Measurements from ENCODE around the gene GP9. TPM values are rescaled to one million over a fixed set of nuclear protein-coding genes. Genes with fewer than 3 reads are reported as not detected.
A peak's percentile ranks its signal among the peaks of the same experiment; 100 is the strongest.

Gene GP9
- total RNA-seq, 1 experiment from 2014 or later: not detected

DNA sequence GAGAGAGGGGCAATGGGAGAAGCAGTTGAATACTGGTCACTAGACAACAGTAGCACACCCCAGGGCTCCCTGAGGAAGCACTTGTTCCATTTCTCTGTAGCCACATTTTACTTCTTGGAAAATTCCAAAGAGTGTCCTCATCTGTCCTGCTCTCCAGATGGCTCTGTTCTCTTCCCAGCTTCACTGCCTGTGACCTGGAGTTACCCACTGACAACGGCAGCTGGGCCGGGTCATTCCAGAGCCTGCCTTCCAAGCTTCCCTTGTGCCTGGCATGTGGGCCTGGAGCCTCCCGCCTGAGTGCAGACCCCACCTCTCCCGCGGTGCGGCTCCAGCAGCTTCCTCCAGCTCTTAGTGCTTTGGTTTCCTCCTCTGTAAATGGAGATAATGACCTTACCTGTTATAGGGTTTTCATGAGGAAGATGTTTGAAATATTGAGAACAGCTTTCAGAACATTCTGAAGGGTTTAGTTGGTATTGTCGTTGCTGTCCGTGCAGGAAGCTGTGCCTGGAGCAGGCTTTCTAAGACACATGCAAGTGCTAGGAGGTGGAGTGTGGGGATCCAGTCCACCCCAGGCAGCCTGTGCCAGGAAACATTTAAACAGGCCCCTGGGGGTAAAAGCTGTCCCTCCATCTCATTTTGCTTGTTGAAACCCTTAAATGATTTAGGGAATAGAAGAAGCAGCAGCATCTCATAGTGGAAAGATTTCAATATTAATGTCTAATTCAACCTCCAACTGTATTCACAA lies 34.7 kb upstream of the GP9 start:
- no peak for DNase-seq (ENCODE audit: low read depth, low spot score)
- in situ Hi-C loops (cut with HindIII; ENCODE audit: low pct_unique_long_range_greater_than_20kb, low sequenced_read_pairs): no loop called here

DNA sequence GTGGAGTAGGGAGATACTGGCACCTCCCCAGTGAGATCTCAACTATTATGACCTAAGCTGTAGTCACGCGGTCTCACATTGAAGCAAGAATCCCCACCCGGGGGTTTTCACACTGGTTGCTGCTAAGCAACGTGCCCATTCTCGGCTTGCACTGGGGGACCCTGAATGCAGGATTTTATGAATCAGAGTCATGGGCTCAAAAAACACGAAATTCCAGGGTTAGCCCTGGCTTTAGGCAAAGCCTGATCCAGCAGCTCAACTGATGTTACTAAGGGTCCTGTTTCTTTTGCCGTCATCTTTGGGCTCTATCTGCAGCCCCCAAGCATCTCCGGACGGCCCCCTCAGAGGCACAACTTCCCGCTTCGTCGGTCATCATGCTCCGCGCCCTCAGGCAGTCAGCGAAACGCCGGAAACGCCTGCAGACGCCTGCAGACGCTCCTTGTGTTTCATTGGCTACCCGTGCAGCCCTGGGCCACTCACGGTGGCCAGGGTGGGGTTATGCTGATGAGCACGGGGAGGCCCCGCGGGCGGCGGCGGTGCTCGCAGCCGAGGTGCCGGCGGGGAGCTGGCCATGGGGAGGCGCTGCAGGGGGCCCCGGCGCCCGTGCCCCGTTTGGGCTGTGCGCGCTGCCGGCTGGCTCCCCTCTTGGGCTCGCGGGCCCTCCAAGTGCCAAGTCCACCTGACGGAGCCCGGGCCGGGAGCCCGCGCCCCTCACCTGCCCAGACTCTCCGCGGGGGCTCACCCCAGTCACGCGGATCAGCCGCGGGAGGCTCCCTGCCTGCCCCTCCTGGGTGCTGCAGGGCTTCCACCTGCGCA lies 33.6 kb upstream of the GP9 start:
- peak; percentile 72 for DNase-seq (ENCODE audit: low read depth, low spot score)
- in situ Hi-C loops (cut with HindIII; ENCODE audit: low pct_unique_long_range_greater_than_20kb, low sequenced_read_pairs): no loop called here

DNA sequence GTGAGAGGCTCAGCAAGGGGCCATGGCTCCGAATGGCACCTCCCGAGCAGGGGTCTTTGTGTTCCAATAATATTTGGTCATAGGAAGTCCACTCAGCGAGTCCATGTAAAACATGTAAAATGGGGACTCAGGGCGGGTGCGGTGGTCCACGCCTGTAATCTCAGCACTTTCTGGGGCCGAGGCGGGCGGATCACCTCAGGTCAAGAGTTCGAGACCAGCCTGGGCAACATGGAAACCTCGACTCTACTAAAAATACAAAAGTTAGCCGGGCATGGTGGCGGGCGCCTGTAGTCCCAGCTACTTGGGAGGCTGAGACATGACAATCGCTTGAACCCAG lies 33.1 kb upstream of the GP9 start:
- in situ Hi-C loops (cut with HindIII; ENCODE audit: low pct_unique_long_range_greater_than_20kb, low sequenced_read_pairs): no loop called here
- no peak for DNase-seq (ENCODE audit: low read depth, low spot score)

DNA sequence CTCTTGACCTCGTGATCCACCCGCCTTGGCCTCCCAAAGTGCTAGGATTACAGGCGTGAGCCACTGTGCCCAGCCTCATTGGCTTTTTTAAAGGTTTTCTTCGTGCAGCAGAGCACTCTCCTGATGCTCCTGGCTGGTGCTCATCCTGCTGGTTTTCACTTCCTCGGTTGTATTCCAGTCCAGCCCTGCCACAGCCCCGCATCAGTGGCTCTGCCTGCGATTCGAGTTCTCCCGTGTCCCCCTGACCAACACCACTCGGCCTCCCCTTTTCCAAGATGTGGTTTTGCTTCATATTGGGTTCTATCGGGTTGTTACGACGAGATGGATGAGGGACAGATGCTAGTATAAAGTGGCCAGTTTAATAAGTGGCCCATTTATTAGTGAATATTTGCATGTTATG lies 31.7 kb upstream of the GP9 start:
- in situ Hi-C loops (cut with HindIII; ENCODE audit: low pct_unique_long_range_greater_than_20kb, low sequenced_read_pairs): no loop called here

DNA sequence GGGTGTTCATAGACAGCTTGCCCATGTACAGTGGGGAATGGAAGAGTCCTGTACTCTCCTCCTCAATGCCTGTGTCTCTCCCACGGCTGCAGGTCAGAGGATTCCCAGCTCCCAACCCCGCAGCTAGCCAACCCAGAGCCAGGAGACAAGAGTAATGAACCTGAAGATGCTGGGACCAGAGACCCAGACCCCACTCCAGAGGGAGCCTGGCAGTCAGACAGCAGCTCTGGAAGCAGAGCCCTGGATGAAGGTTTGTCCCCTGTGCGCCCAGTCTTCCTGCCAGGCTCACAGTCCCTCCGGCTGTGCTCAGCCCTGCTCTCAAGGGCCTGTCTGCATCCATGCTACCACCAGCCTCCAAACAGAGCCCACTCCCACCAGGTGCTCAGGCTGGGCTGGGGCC lies 30.0 kb upstream of the GP9 start:
- DNase-seq (ENCODE audit: low read depth, low spot score): no peak
- in situ Hi-C loops (cut with HindIII; ENCODE audit: low pct_unique_long_range_greater_than_20kb, low sequenced_read_pairs): no loop called here

More for the DNA sequence above, 31.7 kb upstream of the GP9 start:
- no peak for DNase-seq (ENCODE audit: low read depth, low spot score)

DNA sequence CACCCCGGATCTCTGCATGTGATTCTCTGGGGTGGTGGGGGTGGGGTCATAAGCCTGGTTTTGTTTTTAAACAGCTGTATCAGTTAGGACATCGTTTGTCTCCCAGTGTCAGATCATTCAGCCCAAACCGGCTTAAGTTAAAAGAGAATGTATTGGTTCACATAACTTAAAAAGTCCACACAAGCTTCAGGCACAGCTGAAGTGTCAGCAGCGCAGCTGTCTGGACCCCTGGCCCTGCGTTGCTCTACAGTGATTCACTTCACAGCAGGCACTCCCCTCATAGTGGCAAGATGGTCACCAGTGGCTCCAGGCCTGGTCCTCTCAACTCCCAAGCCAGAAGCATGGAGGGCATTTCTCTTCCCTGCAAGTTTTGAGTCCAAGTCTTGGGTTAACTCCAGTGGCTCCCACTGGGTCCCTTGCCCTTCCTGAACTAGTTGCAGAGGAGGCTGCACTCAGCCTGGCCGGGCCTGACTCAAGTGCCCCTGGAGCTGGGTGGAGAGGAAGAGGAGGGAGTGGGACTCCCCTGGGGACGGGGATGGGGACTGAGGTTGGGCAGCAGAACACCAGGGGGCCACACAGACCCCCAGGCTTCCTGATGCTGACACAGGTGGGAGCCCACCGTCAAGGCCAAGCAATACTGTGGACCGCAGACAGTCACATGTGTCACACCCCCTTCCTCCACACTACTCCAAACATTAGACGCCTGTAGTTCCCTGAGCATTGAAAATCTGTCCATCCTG lies 28.9 kb upstream of the GP9 start:
- no peak for DNase-seq (ENCODE audit: low read depth, low spot score)
- in situ Hi-C loops (cut with HindIII; ENCODE audit: low pct_unique_long_range_greater_than_20kb, low sequenced_read_pairs): no loop called here

DNA sequence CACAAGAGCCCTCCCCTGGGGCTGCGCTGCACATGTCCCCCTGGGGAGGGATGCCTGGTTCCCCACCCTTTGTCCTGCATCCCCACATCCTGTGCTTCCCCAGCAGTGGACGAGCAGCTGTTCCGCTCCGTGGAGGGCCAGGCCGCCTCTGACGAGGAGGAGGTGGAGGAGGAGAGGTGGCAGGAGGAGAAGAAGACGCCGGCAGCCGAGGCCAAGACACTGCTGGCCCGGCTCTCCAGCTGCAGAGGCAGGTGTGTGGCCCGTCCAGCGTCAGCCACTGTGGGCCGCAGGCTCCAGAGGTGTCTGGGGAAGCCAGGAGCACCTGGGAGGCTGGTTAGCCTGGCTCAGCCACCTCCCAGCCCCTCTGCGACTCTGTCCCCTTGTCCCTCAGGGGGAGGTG lies 27.9 kb upstream of the GP9 start:
- in situ Hi-C loops (cut with HindIII; ENCODE audit: low pct_unique_long_range_greater_than_20kb, low sequenced_read_pairs): no loop called here
- no peak for DNase-seq (ENCODE audit: low read depth, low spot score)

DNA sequence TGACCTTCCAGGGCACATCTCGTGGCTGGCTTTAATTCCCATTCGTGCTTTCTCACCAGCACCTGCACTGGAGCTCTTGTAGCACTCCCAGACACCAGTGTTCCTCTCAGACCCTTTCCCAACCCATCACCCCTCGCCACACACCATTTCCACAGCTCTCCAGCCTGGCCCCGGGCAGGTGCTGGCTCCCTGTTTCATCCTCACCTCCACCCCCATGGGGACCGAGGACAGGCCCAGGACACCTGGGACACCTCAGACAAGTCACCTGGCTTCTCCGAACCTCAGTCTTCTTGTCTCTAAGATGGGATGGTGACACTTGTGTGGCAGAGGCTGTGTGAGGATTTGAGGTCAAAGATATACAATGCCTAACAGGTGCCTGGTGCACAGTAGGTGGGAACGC lies 27.4 kb upstream of the GP9 start:
- DNase-seq (ENCODE audit: low read depth, low spot score): no peak
- in situ Hi-C loops (cut with HindIII; ENCODE audit: low pct_unique_long_range_greater_than_20kb, low sequenced_read_pairs): no loop called here

DNA sequence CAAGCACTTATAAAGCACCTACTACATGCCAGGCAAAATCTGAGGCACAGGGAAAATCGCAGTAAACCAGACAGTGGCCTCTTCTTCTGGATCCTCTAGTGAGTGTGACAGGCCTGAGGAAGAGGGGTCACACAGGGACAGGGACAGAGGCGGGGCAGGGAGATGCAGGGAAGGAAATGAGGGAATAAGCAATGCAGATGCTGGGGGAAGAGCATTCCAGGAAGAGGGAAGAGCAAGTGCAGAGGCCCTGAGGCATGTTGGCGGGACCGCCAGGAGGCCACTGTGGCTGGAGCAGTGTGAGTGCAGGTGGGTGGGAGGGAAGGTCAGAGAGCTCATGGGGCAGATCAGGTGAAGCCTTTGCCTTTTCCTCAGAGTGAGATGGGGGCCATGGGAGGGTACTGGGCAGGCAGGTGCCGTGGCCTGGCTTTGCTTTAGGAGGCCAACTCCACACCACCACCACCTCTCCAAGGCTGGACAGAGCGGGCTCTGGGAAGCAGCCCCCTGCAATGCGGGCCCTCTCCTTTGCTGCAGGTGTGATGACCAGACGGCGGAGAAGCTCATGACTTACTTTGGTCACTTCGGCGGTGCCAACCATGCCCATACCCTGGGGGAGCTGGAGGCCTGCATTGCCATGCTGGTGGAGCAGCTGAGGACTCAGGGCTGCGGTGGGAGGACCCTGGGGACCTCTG lies 26.8 kb upstream of the GP9 start:
- in situ Hi-C loops (cut with HindIII; ENCODE audit: low pct_unique_long_range_greater_than_20kb, low sequenced_read_pairs): no loop called here
- DNase-seq (ENCODE audit: low read depth, low spot score): no peak

DNA sequence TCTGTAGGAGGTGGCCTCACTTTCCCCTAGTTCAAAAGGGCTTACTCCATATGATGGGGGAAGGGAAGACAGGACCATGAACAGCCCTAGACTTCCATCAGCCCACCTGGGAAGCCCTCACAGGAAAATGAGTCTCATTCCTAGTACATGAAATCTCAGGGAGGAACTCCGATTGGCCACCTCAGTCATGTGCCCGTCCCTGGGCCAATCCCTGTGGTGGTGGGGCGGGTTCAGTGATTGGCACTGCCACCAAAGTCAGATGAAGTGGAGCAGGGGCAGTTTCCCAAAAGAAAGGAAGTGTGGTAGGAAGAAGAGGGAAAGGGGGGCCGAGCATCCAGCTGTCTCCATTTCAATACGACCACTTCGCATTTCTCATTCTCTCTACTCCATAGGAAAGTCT lies 25.9 kb upstream of the GP9 start:
- peak; percentile 37 for DNase-seq (ENCODE audit: low read depth, low spot score)
- in situ Hi-C loops (cut with HindIII; ENCODE audit: low pct_unique_long_range_greater_than_20kb, low sequenced_read_pairs): no loop called here

DNA sequence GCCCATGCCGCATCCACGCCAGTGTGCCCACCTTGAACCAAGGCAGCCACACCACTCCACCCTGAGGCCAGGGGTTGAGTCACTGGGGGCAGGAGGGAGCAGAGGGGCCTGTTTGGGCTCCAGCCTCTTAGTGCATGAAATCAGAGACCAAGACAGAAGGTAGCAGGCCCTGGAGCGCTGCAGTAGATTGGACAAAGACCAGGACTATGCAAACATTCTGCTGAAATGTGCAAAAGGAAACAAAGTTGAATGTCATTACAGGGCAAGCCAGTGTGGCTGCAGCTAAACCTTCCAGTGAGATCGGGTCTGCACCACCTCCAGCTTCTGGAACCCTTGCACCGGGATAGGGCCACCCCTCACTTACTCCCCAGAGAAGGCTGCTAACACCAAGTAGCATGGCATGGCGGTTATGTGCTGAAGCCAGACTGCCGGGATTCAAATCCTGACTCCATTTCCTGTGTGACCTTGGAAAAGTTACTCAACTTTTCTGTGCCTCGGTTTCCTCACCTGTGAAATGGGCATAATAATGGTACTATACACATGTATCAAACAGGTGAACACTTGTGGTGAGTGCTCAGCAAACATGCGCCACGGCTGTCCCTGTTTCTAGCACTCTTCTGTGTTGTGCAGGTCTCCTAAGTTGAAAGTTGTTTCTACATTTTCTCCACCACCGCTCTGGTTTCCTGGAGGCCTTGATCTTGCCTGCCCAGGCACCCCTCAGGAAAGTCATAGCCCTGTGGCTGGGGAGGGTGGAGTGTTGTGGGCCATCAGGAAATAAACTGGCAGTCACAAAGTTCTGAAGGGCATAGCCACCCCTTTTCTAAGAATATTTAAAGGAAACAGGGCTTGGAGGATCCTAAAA lies 25.0 kb upstream of the GP9 start:
- in situ Hi-C loops (cut with HindIII; ENCODE audit: low pct_unique_long_range_greater_than_20kb, low sequenced_read_pairs): no loop called here
- no peak for DNase-seq (ENCODE audit: low read depth, low spot score)

DNA sequence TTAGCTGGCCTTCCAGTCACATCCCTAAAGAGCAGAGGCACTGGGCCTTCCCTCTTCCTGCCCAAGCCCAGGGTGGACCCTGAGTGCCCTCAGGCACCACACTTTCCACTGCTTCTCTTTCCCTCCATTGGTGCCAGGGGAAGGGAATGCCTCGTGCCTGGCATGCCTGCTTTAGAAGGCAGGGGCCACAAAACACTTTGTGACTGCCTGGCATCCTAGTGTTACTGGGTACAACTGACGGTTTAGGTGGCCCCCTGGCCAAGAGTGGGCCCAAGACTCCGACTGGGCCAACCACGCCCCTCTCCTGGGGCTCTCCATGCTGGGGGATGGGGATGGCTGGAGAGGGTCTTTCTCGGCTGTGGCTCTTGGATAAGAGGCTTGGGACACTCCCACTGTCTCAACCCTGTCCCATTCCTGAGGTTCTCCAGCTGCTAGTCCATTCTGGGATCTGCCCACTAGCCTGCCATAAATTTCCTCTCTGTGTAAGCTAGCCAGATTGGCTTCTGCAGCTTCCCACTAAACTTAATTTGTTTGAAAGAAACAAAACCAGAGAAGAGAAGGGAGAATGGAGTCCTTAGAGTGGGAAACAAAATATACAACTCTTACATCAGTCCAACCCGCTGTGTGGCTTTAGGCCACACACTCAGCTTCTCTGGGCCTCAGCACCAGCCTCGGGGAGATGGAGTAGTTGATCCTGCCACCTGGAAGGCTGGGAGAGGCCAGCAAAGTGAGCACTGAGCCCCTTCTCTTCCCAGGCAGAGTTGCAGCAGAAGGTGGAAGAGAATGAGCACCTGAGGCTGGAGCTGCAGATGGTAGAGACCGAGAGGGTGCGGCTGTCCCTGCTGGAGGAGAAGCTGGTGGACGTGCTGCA lies 24.1 kb upstream of the GP9 start:
- no peak for DNase-seq (ENCODE audit: low read depth, low spot score)
- in situ Hi-C loops (cut with HindIII; ENCODE audit: low pct_unique_long_range_greater_than_20kb, low sequenced_read_pairs): no loop called here

DNA sequence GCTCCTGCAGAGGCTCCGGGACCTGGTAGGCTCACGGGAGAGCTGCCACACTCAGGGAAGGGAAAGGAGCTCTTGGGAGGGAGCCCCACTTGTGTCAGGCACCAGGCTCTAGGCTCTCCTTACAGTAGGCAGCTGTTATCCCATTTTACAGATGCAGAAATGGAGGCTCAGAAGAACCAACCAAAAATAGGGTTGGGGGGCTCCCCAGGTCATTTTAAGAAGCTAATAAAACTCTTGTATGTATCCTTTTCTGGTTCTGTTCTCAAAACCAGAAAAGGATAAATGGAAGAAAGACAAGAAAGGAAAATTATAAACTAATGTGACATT lies 23.5 kb upstream of the GP9 start:
- no peak for DNase-seq (ENCODE audit: low read depth, low spot score)
- in situ Hi-C loops (cut with HindIII; ENCODE audit: low pct_unique_long_range_greater_than_20kb, low sequenced_read_pairs): no loop called here

DNA sequence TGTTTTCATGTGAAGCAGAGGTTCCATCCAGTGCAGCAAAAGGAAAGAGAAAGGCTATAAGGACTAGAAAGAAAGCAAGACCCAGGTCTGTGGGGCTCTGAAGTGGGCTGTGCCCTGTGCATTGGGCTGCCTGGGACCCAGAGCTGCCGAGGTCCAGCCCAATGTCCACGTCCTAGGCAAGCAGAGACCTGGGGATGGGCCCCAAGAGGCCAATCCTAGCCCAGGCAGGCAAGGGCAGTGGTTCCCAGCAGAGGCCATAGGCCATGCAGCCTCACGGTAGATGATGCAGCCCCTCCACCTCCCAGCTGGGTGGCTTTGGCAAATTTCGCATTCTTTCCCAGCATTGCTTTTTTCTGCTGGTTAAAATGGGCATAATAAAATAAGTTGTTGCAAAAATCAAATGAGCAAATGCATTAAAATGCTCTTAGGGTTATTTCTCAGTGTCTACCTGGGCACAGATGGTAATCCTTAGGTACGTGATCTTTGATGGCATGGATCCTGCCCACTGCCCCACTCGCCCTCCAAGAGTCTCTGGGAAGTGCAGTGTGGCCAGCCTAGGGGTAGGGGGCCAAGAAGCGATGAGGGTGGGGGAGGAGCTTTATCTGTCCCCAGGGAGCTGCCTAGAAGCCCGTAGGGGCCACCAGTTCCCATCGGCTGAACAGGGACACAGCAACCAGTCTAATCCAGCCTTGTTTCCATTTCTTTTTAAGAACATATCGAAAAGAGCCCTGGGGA lies 22.3 kb upstream of the GP9 start:
- in situ Hi-C loops (cut with HindIII; ENCODE audit: low pct_unique_long_range_greater_than_20kb, low sequenced_read_pairs): no loop called here
- DNase-seq (ENCODE audit: low read depth, low spot score): no peak

DNA sequence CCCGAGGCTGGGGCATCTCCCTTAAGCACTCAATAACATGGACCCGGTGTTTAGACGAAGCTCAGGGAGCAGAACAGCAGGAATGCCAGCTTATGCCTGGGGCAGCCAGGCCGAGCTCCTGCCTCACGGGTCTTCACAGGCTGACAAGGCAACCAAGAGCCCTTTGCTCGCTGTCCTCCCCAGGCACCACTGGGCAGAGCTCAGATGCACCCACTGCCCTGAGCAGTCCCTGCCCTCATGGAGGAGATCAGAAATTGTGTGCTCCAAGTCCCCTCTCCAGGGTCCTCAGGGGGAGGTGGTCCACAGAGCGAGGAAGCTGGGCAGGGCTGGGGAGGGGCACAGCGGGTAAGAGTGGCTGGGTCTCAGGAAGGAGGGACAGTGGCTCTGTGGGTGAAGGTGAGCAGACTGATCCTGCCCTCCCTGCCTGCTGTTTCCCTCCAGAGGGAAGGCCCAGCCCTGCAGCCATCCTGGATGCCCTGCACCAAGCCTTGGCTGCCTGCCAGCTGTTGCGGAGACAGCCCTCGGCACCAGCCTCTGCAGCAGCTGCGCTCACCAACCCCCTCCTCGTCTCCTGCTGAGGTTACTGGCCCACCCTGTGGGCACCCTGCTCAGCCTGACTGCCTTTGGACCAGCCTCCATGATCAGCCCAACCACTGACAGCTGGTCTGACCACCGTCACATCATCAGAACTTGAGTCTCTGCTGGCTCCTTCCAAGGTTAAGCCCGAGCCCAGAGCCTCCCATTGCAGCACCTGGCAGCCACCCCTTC lies 21.1 kb upstream of the GP9 start:
- in situ Hi-C loops (cut with HindIII; ENCODE audit: low pct_unique_long_range_greater_than_20kb, low sequenced_read_pairs): no loop called here
- no peak for DNase-seq (ENCODE audit: low read depth, low spot score)
